ENCODE data around the gene ATP5F1B.
"Not testable (repeated sequence)": the region's sequence is repeated elsewhere in the genome, so short reads cannot be mapped to it uniquely, and the experiment has no call there.

Gene ATP5F1B

DNA sequence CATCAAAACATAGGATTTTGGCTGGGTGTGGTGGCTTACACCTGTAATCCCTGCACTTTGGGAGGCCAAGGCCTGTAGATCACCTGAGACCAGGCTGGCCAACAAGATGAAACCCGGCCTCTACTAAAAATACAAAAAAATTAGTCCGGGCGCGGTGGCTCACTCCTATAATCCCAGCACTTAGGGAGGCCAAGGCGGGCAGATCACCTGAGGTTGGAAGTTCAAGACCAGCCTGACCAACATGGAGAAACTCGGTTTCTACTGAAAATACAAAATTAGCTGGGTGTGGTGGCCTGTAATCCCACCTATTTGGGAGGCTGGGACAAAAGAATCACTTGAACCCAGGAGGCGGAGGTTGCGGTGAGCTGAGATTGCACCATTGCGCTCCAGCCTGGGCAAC, 2.2 kb upstream of the ATP5F1B start:
- H2BK5ac ChIP-seq (ENCODE audit: low read depth, low read length, poor library complexity, severe bottlenecking); H3K27ac ChIP-seq (ENCODE audit: low read length, poor library complexity, severe bottlenecking); H3K79me1 ChIP-seq (replicated peaks; ENCODE audit: low read length, poor library complexity, severe bottlenecking); H2BK12ac ChIP-seq (ENCODE audit: low read length in 2 of 2); H2AFZ ChIP-seq (ENCODE audit: low read depth, low read length); H3K4me2 ChIP-seq (ENCODE audit: low read length, poor library complexity, severe bottlenecking); H2BK15ac ChIP-seq (ENCODE audit: low read depth, poor library complexity, severe bottlenecking); H4K8ac ChIP-seq (ENCODE audit: low read length); H2AK5ac ChIP-seq (ENCODE audit: low read length, severe bottlenecking); H3K23ac ChIP-seq (ENCODE audit: low read length in 2 of 2); H3K18ac ChIP-seq (ENCODE audit: low read depth in 1 of 2, low read length in 2 of 2); H3K4me1 ChIP-seq (ENCODE audit: control insufficient read depth, insufficient read depth, low read depth, low read length); DNase-seq; H3K4ac ChIP-seq (ENCODE audit: low read depth in 1 of 2, low read length in 2 of 2); H3K9me3 ChIP-seq (ENCODE audit: control insufficient read depth, low read length); H3K4me3 ChIP-seq (ENCODE audit: insufficient read depth in 1 of 2, low read depth in 1 of 2, low read length in 2 of 2); H3K9ac ChIP-seq (ENCODE audit: low read length); H3K27me3 ChIP-seq (ENCODE audit: control insufficient read depth in 1 of 2, insufficient read depth in 1 of 2, low read length in 2 of 2); H2BK120ac ChIP-seq (ENCODE audit: low read depth, low read length); H3K14ac ChIP-seq (ENCODE audit: low read length in 2 of 2); H4K91ac ChIP-seq (ENCODE audit: low read length): not testable (repeated sequence)
- H3K36me3 ChIP-seq (ENCODE audit: control insufficient read depth in 1 of 2, insufficient read depth in 2 of 2, low read depth in 1 of 2, low read length in 2 of 2): peaks cover 4 to 17% of the 10 kb centered on the region in 2 experiments
- 95% methylated on average over 9 of the region's 9 CpGs for WGBS

GRCh38 chr12:56645201-56645716, 525 bp downstream of the ATP5F1B start:
- Histone ChIP-seq H3K9ac (ENCODE audit: low read length) (peak overlapping the region; percentile 99), H3K4me3 (ENCODE audit: insufficient read depth in 1 of 2, low read depth in 1 of 2, low read length in 2 of 2) (peak overlapping the region; percentile 94 to 99), H2BK5ac (ENCODE audit: low read depth, low read length, poor library complexity, severe bottlenecking) (peak overlapping the region; percentile 2), H3K14ac (ENCODE audit: low read length in 2 of 2) (peak overlapping the region; percentile 79 to 93), H2BK15ac (ENCODE audit: low read depth, poor library complexity, severe bottlenecking) (no peak overlapping the region), H3K27ac (ENCODE audit: low read length, poor library complexity, severe bottlenecking) (peak overlapping the region; percentile 78), H2AFZ (ENCODE audit: low read depth, low read length) (no peak overlapping the region), H3K9me3 (ENCODE audit: control insufficient read depth, low read length) (no peaks in the 10 kb centered on the region), H2BK12ac (ENCODE audit: low read length in 2 of 2) (no peak overlapping the region), H4K91ac (ENCODE audit: low read length) (peak overlapping the region; percentile 43), H3K4me2 (ENCODE audit: low read length, poor library complexity, severe bottlenecking) (peak overlapping the region; percentile 59), H3K79me1 (replicated peaks; ENCODE audit: low read length, poor library complexity, severe bottlenecking) (no peaks in the 10 kb centered on the region), H2BK120ac (ENCODE audit: low read depth, low read length) (no peak overlapping the region), H3K27me3 (ENCODE audit: control insufficient read depth in 1 of 2, insufficient read depth in 1 of 2, low read length in 2 of 2) (no peaks in the 10 kb centered on the region), H3K23ac (ENCODE audit: low read length in 2 of 2) (peak overlapping the region in 1 of 2 experiments; percentile 23), H3K4me1 (ENCODE audit: control insufficient read depth, insufficient read depth, low read depth, low read length) (peaks cover 2% of the 10 kb centered on the region), H3K36me3 (ENCODE audit: control insufficient read depth in 1 of 2, insufficient read depth in 2 of 2, low read depth in 1 of 2, low read length in 2 of 2) (peaks cover 21 to 43% of the 10 kb centered on the region in 2 experiments), H2AK5ac (ENCODE audit: low read length, severe bottlenecking) (no peak overlapping the region), H3K4ac (ENCODE audit: low read depth in 1 of 2, low read length in 2 of 2) (peak overlapping the region; percentile 79 to 89), H4K8ac (ENCODE audit: low read length) (no peak overlapping the region), H3K18ac (ENCODE audit: low read depth in 1 of 2, low read length in 2 of 2) (peak overlapping the region; percentile 90 to 94)
- under 1% methylated on average over 29 of the region's 29 CpGs for WGBS
- DNase-seq: peak; percentile 22

DNA sequence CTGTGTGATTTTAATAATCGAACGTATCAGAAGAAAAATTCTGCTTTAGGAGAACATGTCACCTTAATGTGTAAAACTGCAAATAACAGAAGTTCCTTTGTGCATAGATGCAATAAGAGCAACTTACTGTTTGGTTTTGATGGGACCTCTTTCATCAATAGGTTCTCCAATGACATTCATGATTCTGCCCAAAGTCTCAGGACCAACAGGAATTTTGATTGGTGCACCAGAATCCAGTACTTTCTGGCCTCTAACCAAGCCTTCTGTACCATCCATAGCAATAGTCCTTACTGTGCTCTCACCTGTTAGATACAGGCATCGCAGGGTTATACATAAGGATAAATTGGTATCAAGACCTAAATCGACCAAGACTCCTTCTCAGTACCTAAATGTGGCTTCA, 1.1 kb downstream of the ATP5F1B start:
- Histone ChIP-seq H3K4me1 (ENCODE audit: control insufficient read depth, insufficient read depth, low read depth, low read length) (peaks cover 2% of the 10 kb centered on the region), H2BK12ac (ENCODE audit: low read length in 2 of 2) (no peak overlapping the region), H3K18ac (ENCODE audit: low read depth in 1 of 2, low read length in 2 of 2) (no peak overlapping the region), H3K4ac (ENCODE audit: low read depth in 1 of 2, low read length in 2 of 2) (no peak overlapping the region), H3K9ac (ENCODE audit: low read length) (peak overlapping the region; percentile 99), H2AFZ (ENCODE audit: low read depth, low read length) (no peak overlapping the region), H3K27me3 (ENCODE audit: control insufficient read depth in 1 of 2, insufficient read depth in 1 of 2, low read length in 2 of 2) (no peaks in the 10 kb centered on the region), H2AK5ac (ENCODE audit: low read length, severe bottlenecking) (no peak overlapping the region), H4K8ac (ENCODE audit: low read length) (no peak overlapping the region), H3K23ac (ENCODE audit: low read length in 2 of 2) (no peak overlapping the region), H2BK120ac (ENCODE audit: low read depth, low read length) (no peak overlapping the region), H3K4me2 (ENCODE audit: low read length, poor library complexity, severe bottlenecking) (peak overlapping the region; percentile 59), H2BK15ac (ENCODE audit: low read depth, poor library complexity, severe bottlenecking) (no peak overlapping the region), H3K79me1 (replicated peaks; ENCODE audit: low read length, poor library complexity, severe bottlenecking) (no peaks in the 10 kb centered on the region), H3K27ac (ENCODE audit: low read length, poor library complexity, severe bottlenecking) (no peak overlapping the region), H2BK5ac (ENCODE audit: low read depth, low read length, poor library complexity, severe bottlenecking) (no peak overlapping the region), H3K36me3 (ENCODE audit: control insufficient read depth in 1 of 2, insufficient read depth in 2 of 2, low read depth in 1 of 2, low read length in 2 of 2) (peaks cover 27 to 49% of the 10 kb centered on the region in 2 experiments), H3K9me3 (ENCODE audit: control insufficient read depth, low read length) (no peaks in the 10 kb centered on the region), H4K91ac (ENCODE audit: low read length) (no peak overlapping the region), H3K4me3 (ENCODE audit: insufficient read depth in 1 of 2, low read depth in 1 of 2, low read length in 2 of 2) (peak overlapping the region; percentile 94 to 99), H3K14ac (ENCODE audit: low read length in 2 of 2) (no peak overlapping the region)
- DNase-seq: peak; percentile 26
- WGBS: 74% methylated on average over 4 of the region's 4 CpGs

GRCh38 chr12:56641219-56641618, 4.6 kb downstream of the ATP5F1B start:
- H3K27ac ChIP-seq (ENCODE audit: low read length, poor library complexity, severe bottlenecking): no peak overlapping the region
- H3K9ac ChIP-seq (ENCODE audit: low read length): no peak overlapping the region
- H3K27me3 ChIP-seq (ENCODE audit: control insufficient read depth in 1 of 2, insufficient read depth in 1 of 2, low read length in 2 of 2): no peaks in the 10 kb centered on the region
- no peak overlapping the region for H2BK12ac ChIP-seq (ENCODE audit: low read length in 2 of 2)
- H3K4me2 ChIP-seq (ENCODE audit: low read length, poor library complexity, severe bottlenecking): no peak overlapping the region
- no peaks in the 10 kb centered on the region for H3K9me3 ChIP-seq (ENCODE audit: control insufficient read depth, low read length)
- peaks cover 2% of the 10 kb centered on the region for H3K4me1 ChIP-seq (ENCODE audit: control insufficient read depth, insufficient read depth, low read depth, low read length)
- H3K4ac ChIP-seq (ENCODE audit: low read depth in 1 of 2, low read length in 2 of 2): no peak overlapping the region
- no peak for DNase-seq
- H3K79me1 ChIP-seq (replicated peaks; ENCODE audit: low read length, poor library complexity, severe bottlenecking): peaks cover 2% of the 10 kb centered on the region
- H3K4me3 ChIP-seq (ENCODE audit: insufficient read depth in 1 of 2, low read depth in 1 of 2, low read length in 2 of 2): no peak overlapping the region
- H3K14ac ChIP-seq (ENCODE audit: low read length in 2 of 2): no peak overlapping the region
- no peak overlapping the region for H2AFZ ChIP-seq (ENCODE audit: low read depth, low read length)
- H2BK15ac ChIP-seq (ENCODE audit: low read depth, poor library complexity, severe bottlenecking): no peak overlapping the region
- no peak overlapping the region for H4K8ac ChIP-seq (ENCODE audit: low read length)
- H3K23ac ChIP-seq (ENCODE audit: low read length in 2 of 2): no peak overlapping the region
- 99% methylated on average over 3 of the region's 6 CpGs for WGBS
- no peak overlapping the region for H4K91ac ChIP-seq (ENCODE audit: low read length)
- H2BK5ac ChIP-seq (ENCODE audit: low read depth, low read length, poor library complexity, severe bottlenecking): no peak overlapping the region
- peaks cover 44 to 74% of the 10 kb centered on the region in 2 experiments for H3K36me3 ChIP-seq (ENCODE audit: control insufficient read depth in 1 of 2, insufficient read depth in 2 of 2, low read depth in 1 of 2, low read length in 2 of 2)
- H2BK120ac ChIP-seq (ENCODE audit: low read depth, low read length): no peak overlapping the region
- no peak overlapping the region for H3K18ac ChIP-seq (ENCODE audit: low read depth in 1 of 2, low read length in 2 of 2)
- no peak overlapping the region for H2AK5ac ChIP-seq (ENCODE audit: low read length, severe bottlenecking)

Data from mesenchymal stem cell (in vitro differentiated cells and primary cell).